Astrocyte (in vitro differentiated cells and primary cell): ENCODE data around the gene FGGY.

Experiments used
- CTCF ChIP-seq: IDR thresholded peaks from 2 replicates; pipeline ENCODE4 v1.5.1; 2011; ENCODE audit warnings: low read depth, mild to moderate bottlenecking, inconsistent platforms, low read length, moderate library complexity; ENCODE audit not compliant: insufficient read depth
- EZH2 ChIP-seq: IDR thresholded peaks from 2 replicates; pipeline ENCODE4 v1.6.1; 2012; ENCODE audit warnings: mild to moderate bottlenecking, low read length, inconsistent platforms; ENCODE audit not compliant: insufficient read depth

- no peak for TF ChIP-seq EZH2
- no peak for TF ChIP-seq CTCF
These were observed 102.7 kb downstream of the FGGY start for GRCh38 chr1:59399642-59400041.
